NCI-H1436 treated with DMSO at 0.1 percent for 48 hours (cell line): ENCODE measurements around the gene CEBPE.
A peak's percentile ranks its signal among the peaks of the same experiment; 100 is the strongest.
"Not testable (repeated sequence)": the region's sequence is repeated elsewhere in the genome, so short reads cannot be mapped to it uniquely, and the experiment has no call there.

Source experiments
- DNase-seq: peaks from one replicate; lab custom pipeline; 2025; lab: John Stamatoyannopoulos, UW

The CEBPE gene

DNA sequence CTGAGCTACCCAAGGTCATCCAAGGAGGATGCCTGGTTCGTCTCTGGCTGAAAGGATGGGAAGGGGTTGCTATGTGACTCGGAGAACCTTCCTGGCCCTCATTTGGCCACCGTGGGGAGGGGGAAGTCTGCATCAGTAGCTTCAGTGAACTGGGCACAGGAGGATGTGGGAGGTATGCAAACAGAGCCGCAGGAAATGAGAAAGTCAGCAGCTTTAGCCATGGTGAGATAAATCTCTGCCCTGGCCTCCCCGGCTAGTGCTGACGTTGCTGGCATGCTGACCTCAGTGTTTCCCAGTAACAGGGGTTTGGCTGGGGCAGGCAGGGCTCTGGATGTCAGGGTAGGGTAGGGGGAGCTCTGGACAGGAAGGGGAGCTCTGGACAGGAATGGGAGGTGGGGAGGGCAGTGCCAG lies 2.3 kb upstream of the CEBPE start:
- no peak for DNase-seq

DNA sequence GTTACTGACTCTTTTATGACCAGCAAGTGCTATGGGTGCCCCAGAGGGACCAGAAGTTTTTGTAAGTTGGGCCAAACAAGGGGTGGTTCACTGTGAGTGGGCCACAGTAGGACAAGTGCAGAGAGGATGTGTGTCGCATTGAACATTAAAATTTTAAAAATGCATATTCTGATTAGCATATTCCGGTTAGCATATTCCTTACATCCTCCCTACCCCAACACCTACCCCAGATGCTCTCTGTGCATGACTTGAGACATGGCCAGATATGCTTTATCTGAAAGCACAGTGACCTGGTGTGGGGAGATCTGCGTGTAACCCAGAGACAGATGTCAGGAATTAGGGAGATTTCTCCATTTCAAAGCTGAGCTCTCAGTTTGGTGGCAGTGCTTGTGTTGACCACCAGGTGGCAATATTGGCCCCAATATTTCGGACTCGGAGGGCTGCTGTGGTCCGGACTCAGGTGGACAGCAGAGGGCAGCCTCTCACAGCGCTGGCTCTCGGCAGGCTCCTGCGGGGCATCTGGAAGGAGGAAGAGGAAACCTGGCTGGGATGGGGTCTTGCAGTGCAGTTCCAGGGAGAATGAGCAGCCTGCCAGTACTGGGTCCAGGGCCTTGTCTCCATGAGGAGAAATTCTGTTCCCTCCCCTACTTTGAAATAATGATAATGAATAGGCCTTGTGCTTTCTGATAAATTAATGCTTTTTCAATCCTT lies 1.6 kb upstream of the CEBPE start:
- DNase-seq: peak; percentile 40

GRCh38 chr14:23119363-23120327 lies 590 bp upstream of the CEBPE start:
- DNase-seq: no peak

DNA sequence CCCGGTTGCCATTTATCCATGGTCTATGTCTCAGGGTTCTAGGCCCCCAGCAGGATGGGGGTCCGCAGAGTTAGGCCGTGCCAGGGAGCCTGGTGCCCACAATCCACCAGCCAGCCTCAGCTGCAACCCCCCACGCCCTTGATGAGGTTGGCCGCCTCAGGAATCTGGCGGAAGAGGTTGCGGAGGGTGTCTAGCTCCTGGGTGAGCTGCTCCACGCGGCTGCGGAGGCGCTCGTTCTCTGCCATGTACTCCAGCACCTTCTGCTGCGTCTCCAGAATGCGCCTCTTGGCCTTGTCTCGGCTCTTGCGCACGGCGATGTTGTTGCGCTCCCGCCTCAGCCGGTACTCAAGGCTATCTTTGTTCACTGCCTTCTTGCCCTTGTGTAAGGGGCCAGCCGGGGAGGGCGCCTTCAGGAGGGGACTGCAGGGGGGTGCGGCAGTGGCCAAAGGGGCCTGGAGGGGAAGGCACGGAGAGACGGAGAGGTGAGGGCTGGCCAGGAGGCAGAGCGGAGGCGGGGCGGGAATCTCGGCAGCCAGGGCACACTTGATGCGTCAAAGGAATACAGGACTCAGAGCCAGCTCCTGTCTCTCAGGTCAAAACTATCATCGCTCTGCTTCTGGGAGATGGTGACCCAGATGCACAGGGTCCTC lies 1.6 kb downstream of the CEBPE start:
- DNase-seq: no peak

DNA sequence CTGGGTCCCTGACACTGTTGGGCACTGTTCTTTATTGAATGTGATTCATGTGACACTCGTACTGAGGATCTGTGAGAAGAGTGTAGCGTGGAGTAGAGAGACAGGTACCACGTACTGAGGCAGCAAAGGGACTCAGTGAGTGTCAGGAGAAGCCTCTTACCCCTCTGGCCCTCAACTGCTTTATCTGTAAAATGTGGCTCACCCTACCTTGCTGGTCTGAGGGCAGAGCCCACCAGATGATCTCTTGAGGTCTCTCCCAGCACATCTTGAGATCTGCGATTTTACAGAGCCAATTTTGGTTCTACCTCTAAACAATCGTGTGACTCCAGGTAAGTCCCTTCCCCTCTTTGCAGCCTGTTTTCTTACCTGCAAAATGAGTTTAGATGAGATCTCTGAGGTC lies 3.1 kb downstream of the CEBPE start:
- no peak for DNase-seq

GRCh38 chr14:23115039-23115731 lies 3.9 kb downstream of the CEBPE start:
- DNase-seq: no peak

DNA sequence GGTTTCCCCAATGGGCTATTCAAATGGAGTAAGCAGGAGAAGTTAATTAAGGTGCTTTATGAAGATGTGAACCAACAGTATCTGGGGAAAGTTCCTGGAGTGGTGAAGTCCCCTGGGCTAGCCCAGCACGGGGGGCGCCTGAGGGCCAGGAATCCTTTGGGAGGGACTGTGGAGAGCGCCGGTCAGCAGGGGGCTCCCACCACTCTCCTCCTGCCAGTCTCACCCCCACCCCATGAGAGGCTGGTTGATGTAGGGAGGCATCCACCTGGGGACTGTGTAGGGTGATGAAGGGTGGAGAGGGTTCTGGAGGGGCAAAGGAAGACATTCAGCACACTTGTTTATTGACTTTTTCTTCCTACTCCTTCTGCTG lies 4.4 kb downstream of the CEBPE start:
- DNase-seq: no peak

- DNase-seq: no peak
Observed at GRCh38 chr14:23114120-23114458, 5.0 kb downstream of the CEBPE start.

GRCh38 chr14:23113431-23114119 lies 5.5 kb downstream of the CEBPE start:
- no peak for DNase-seq

DNA sequence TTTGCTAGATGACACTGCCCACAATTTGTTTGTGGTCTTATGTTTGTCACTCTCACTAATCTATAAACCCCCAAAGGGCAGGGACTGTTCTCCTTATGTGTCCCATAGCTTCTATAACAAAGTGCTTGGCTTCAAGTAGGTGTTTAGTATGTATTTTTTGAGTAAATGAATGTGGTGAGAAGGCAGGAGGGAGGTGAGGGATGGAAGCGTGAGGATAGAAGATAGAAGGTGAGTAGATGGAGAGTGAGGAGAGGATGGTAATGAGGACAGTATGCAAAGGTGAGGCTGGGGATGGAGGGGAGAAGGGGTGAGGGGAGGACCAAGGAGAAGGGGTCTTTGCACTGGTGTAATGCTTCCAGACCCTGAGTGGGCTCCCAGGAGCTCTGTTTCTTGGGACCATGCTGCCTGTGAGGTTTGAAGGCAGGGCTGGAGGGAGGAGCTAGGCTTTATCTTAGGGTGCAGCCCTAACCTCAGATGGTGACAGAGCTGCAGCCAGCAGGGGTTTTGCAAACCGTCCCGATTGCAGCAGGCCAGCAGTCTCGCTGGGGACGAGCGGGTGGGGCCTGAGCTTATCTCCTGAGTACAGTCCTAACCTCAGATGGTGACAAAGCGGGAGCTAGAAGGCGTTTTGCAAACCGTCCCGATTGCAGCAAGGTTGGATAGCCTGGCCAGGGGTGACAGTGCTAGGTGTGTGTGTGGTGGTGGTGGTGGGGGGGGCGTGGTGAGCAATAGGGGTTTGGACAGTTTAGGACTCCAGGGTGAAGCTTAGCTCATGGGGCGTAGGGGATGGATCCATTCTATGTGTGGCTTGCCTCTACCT lies 6.5 kb downstream of the CEBPE start:
- DNase-seq: no peak

GRCh38 chr14:23110579-23111365 lies 8.3 kb downstream of the CEBPE start:
- no peak for DNase-seq

- DNase-seq: no peak
Observed at GRCh38 chr14:23109769-23110168, 9.3 kb downstream of the CEBPE start.

DNA sequence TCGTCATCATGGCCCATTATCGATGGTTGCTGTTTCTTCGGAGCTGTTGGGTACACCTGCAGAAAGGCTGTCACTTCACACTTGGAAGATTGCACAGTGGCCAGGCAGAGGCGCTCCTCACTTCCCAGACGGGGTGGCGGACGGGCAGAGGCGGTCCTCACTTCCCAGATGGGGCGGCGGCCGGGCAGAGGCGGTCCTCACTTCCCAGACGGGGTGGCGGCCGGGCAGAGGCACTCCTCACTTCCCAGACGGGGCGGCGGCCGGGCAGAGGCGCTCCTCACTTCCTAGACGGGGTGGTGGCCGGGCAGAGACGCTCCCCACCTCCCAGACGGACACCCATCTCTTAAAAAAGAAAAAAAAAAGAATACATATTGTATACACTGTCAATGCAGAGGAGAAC lies 10.9 kb downstream of the CEBPE start:
- DNase-seq: not testable (repeated sequence)

DNA sequence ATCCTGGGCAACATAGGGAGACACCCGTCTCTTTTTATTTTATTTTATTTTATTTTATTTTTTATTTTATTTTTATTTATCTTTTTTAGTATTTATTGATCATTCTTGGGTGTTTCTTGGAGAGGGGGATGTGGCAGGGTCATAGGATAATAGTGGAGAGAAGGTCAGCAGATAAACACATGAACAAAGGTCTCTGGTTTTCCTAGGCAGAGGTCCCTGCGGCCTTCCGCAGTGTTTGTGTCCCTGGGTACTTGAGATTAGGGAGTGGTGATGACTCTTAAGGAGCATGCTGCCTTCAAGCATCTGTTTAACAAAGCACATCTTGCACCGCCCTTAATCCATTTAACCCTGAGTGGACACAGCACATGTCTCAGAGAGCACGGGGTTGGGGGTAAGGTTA lies 11.4 kb downstream of the CEBPE start:
- not testable (repeated sequence) for DNase-seq

DNA sequence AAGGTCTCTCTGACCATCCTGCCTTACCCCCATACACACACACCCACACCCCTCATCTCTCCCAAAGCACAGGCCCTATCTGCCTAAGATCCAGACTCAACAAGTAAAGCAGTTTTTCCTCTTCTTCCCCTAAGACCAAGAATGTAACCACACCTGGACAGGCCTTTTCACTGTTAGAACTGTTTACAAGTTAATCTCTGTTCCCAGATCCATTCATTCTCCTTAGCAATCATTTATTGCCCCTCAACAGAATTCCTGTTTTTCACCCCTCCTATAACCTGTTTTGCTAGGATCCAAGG lies 12.4 kb downstream of the CEBPE start:
- DNase-seq: no peak

DNA sequence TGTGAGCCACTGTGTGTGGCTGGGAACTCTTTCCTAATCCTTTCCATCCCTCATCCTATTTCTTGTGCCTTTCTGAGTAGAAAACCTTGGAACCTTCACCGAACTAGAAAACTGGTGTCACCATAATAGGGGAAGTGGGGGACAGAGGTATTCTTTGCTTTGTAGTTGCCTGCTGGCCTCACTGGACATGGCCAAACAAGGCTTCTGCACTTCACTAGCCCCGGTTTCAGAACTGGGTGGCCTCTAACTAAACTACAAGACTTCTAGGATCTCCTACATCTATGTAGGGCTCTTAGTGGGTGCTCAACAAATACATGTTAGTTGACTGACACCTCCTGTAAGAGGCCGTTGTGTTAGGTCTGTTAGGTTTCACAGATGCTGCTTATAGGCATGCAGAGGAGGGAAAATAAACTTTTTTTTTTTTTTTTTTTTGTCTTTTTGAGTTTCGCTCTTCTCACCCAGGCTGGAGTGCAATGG lies 13.7 kb downstream of the CEBPE start:
- DNase-seq: no peak

GRCh38 chr14:23104591-23105347 lies 14.3 kb downstream of the CEBPE start, which contains the start of gene CIROP:
Gene CIROP (minus strand): TSS chr14:23104989. CDS start chr14:23104920, 69 bp downstream.
- DNase-seq: no peak

DNA sequence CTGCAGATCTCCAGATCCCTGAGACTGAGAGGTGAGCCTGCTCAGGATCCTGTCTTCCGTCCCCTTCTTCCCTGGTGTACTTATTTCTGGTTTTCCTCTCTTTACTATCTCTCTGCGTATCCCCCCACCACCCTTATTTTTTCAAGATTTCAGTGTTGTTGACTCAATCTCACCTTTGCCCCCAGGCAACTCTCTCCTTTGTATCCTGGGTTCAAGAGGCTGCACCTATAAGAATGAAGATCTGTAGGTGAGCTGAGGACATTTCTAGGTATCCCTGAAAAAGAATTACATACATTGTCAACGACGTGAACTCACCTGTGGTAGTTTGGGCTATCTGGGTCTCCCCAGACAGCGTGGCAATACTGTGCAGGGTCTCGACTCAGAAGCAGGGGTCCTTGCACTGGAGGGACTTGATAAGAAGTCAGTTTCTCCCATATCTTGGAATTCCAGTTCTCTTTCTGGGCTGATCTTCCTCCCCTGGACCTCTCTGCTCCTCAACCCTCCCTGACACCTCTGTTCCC lies 14.9 kb downstream of the CEBPE start:
- DNase-seq: no peak

DNA sequence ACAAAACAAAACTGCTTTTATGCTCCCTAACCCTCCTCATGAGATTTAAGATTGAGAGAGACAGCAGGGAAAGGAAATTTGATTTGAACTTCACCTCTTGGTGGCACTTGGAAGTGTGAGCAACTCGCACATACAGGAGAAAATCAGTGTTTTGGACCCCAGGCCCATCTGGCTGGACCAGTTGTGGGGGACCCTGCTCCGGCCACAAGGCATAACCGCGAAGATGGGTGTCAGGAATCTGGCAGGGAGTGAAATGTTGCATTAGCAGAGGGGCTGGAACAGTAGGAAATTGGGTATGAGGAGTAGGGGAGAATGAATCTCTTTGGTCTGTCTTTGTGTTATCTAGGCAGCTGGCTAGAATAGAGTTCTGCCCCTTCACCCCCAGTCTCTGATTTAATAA lies 15.5 kb downstream of the CEBPE start:
- DNase-seq: no peak
